Testis (tissue), 2 donors: ENCODE data around the gene CDKN1C.

Experiments used
- CTCF ChIP-seq, 3 experiments: fragments of 450-650 bp in 2 of 3; fragments of 200-600 bp in 1 of 3; sonication (generic) in 1 of 3; IDR thresholded peaks; one replicate each; pipeline ENCODE4 v1.5.1; 2016 to 2019; ENCODE audit warnings: antibody characterized with exemption in 3 of 3, mild to moderate bottlenecking in 2 of 3, moderate library complexity in 1 of 3
- POLR2A ChIP-seq: fragments of 450-650 bp; IDR thresholded peaks from one replicate; pipeline ENCODE4 v1.6.1; 2017; ENCODE audit warnings: antibody characterized with exemption, mild to moderate bottlenecking, moderate library complexity

GRCh38 chr11:2877474-2877873 lies 8.1 kb downstream of the CDKN1C start:
- TF ChIP-seq POLR2A (no peak), CTCF (IDR thresholded peaks at IDR 0.05) (no peak)
